Stimulated activated CD4-positive, alpha-beta T cell treated with anti-CD3 and anti-CD28 coated beads, Interleukin-12 subunit alpha, Interleukin-12 subunit beta, amount 100 ng/mL, for 4 hours (primary cell): ENCODE data around the gene ADGRG1.

Experiments
- DNase-seq: peaks from one replicate; pipeline ENCODE4 v3.0.0-alpha.2; 2020

ADGRG1 gene

DNA sequence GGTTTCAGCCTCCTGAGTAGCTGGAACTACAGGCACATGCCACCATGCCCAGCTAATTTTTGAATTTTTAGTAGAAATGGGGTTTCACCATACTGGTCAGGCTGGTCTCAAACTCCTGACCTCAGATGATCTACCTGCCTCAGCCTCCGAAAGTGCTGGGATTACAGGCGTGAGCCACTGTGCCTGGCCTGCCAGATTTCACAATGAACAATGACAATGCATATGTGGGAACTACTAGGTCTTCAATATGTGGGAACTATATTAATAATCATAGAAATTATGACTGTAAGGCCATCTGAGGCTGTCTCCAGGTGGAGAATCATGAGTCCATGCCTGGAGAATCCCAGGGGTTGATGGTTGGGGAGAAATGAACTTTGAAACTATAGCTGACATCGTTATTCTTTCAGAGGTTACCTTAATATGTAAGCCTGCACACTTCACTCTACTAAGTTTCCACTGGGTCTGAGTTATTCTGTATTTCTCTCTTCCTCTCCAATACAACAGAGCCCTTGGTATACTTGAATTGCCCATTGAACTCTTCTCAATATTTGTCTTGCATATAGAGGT, 59.0 kb downstream of the ADGRG1 start:
- DNase-seq = no peak

GRCh38 chr16:57688487-57688986, 60.1 kb downstream of the ADGRG1 start:
- DNase-seq = no peak

DNA sequence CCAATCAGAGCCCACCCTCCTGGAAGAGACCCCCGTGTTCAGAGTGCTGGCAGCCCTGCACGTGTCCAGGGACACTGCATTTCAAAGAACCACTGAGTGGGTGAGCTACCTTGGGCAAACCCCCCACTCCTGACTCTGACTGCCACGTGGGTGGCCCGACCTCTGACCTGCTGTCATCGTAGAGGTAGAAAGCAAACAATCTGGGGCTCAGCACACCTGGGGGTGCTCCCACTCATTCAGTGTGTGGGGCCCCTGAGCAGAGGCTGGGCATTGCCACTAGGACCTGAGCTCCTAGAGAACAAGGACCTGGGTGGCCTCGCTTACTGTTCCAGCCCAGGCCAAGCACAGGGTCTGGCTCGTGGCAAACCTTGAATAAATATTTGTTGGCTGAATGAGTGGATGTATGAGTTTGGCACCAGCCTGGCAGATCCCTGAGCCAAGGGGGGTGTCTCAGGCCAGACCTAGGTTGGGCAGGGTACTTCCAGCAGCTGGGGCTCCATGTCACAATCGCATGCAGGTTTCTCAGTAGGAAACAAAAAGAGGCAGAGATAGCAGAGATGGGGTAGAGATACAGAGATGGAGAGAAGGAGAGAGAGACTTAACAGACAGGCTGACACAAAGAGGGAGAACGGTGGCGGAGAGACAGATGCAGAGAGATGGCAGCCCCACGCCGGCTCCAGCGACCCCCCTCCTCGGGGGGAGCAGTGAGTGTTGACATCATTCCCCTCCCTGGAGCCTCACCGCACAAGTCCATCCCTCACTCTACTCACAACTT, 60.7 kb downstream of the ADGRG1 start:
- DNase-seq = no peak

DNA sequence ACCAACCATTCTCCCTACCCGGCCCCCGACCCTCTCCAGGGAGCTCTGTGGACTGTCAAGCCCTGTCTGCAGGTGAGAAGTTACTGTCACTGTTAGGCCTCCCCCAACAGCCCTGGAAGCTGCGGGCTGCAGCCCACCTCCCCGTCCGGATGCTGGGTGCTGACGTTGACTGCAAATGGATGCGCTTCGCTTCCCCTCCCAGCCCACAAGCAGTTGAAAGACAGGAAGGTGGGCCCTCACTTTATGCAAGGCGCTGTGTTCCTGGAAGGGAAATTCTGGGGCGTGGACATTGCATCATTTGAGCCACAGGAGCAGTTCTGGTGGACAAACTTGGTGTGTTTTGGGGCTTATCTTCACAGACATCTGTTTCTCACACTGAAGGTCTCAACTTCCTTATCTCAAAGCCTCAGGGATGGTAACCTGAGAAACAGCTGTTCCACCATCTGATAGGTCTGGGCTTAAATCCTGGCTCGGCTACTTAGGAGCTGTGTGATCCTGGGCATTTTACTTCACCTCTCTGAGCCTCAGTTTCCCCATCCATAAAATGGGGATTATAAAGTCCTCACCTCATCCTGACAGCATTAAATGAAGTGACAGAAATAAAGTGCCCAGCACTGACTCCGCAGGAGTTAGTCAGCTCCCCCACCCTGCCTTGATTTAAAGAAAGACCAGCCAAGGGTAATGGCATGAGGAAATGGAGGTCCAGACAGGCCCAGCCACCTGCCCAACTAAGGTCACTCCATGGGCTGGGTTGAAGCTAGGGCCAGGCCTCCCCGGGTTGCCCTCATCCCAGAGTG, 61.5 kb downstream of the ADGRG1 start:
- DNase-seq = no peak

DNA sequence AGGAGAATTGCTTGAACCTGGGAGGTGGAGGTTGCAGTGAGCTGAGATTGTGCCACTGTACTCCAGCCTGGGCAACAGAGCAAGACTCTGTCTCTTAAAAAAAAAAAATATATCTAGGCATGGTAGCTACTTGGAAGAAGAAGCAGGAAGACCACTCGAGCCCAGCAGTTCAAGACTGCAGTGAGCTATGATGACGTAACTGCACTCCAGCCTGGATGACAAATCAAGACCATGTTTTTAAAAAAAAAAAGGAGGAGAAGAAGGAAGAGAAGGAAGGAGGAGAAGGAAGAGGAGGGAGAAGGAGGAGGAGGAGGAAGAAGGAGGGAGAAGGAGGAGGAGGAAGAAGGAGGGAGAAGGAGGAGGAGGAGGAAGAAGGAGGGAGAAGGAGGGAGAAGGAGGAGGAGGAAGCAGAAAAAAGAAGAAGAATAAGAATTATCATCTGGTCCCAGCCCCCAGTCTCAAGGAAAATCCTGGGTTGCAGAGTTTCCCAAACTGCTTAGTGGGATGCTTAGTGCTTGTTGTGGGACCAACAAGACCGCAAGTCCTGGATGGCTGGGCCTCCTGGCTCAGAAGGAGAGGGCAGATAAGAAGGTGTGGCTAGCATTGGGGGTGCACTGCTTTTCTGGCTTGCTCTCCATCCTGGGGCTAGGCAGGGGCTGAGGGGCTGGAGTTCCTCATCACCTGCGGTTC, 62.5 kb downstream of the ADGRG1 start:
- DNase-seq = no peak

GRCh38 chr16:57692636-57693035, 64.2 kb downstream of the ADGRG1 start:
- no peak for DNase-seq

- DNase-seq = no peak
Observed at GRCh38 chr16:57693550-57693949, 65.1 kb downstream of the ADGRG1 start.

- no peak for DNase-seq
Observed at GRCh38 chr16:57694231-57694724, 65.8 kb downstream of the ADGRG1 start.

- no peak for DNase-seq
Observed at GRCh38 chr16:57694725-57695679, 66.6 kb downstream of the ADGRG1 start, which contains the start of gene DRC7. Gene DRC7, plus strand, starts transcription at chr16:57694806. Its CDS starts 3,144 bp downstream, at chr16:57697950.

DNA sequence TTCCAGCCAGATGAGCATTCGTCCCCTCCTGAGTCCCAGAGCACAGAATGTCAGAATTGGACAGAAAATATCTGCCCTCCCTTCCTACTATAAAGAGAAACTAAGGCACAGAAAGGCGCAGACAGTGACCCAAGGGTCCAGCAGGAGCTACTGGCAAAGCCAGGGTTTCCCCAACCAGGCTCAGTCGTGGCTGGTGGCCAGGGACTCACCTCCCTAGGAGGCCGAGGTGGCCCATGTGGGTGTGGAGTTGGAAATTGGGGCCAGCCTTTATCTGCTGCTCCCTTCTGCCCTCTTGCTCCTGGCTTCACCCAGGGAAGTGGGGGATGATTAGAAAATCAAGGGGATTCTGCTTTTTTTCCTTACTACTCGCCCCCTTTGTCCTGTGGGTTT, 67.2 kb downstream of the ADGRG1 start:
- DNase-seq = no peak

GRCh38 chr16:57696240-57696639, 67.8 kb downstream of the ADGRG1 start:
- DNase-seq = no peak

DNA sequence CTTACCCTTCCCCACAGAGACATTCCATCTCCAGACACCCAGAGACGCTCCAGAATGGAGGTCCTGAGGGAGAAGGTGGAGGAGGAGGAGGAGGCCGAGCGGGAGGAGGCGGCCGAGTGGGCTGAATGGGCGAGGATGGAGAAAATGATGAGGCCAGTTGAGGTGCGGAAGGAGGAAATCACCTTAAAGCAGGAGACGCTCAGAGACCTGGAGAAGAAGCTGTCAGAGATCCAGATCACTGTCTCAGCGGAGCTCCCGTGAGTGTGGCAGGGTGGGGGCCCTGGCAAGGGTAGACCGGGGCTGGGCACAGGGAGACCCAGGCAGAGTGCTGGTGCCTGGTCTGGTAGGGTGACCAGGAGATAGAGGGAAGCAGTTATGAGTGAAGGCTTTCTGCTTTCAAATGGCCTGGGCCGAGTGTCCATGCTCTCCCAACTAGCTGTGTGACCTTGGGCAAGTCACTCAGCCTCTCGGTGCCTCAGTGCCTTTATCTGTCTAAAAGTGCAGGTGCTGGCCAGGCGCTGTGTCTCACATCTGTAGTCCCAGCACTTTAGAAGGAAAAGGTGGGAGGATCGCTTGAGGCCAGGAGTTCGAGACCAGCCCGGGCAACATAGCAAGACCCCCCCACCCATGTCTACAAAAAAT, 69.6 kb downstream of the ADGRG1 start:
- DNase-seq = no peak

DNA sequence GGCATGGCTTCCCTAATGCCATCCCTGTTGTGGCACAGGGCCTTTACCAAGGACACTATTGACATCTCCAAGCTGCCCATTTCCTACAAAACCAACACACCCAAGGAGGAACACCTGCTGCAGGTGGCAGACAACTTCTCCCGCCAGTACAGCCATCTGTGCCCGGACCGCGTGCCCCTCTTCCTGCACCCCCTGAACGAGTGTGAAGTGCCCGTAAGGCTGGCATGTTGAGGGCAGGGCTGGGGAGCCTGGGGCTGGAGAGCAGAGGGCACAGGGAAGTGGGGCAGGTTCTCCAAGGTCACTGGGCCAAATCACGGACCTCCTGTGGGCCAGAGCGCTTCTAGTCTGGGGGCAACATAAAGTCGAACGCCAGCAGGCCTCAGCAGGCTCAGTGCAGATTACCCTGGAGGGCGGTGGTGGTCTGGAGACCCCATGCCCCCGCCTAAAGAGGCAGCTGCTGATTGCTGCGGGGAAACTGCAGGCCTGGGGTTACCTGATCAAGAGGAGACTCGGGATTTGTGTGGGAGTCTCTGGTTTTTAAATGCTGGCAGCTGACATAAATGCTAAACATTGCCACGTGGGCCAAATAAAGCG, 70.5 kb downstream of the ADGRG1 start:
- no peak for DNase-seq

- DNase-seq = no peak
Observed at GRCh38 chr16:57699481-57699880, 71.1 kb downstream of the ADGRG1 start.

DNA sequence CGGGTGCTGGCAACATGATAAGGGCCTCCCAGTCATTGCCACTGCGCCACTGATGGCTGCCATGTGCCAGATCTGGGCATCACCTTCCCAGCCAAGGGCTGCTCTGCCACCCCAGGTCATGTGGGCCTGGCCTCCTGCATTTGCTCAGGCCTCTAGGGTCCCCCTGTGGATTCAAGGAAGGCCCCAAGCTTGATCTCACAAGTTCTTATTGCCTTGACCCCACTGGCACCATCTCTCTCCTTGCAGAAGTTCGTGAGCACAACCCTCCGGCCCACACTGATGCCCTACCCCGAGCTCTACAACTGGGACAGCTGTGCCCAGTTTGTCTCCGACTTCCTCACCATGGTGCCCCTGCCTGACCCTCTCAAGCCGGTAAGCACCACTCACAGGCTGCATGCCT, 71.5 kb downstream of the ADGRG1 start:
- DNase-seq = no peak

DNA sequence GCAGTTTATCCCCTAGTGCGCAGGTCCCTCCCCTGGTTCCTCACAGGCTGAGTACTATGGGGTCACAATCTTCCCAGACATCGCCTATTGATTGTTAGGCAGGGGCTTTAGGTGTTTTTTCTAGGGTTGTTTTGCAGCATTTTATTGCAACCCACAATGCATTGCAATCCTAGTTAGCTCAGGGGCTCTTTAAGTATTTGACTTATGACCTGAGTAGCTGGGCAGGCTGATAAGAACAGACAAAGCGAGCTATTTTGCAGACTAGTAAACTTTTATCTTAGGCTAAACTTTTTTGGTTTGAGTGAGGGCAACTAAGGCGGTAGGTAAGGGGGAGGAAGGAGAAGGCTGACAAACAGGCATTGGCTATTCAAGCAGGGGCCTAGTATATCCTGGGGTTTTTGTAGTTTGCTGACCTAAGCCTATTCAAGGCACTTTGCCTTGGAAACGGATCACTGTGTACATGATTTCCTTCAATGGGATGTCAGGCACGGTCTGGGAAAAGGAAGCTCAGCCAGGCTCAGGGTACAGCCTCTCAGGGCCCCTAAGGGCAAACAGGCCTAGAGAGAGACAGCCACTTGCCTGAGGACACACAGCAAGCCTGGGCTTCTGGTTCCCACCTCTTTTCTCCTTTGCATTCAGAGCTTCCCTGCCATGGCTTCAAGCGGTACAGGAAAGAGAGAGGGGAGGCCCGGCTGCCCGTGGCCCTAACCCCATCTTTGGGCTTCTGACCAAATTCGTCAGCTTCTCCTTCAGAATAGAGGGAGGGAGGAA, 72.5 kb downstream of the ADGRG1 start:
- no peak for DNase-seq

GRCh38 chr16:57701759-57702371, 73.4 kb downstream of the ADGRG1 start:
- DNase-seq = no peak

DNA sequence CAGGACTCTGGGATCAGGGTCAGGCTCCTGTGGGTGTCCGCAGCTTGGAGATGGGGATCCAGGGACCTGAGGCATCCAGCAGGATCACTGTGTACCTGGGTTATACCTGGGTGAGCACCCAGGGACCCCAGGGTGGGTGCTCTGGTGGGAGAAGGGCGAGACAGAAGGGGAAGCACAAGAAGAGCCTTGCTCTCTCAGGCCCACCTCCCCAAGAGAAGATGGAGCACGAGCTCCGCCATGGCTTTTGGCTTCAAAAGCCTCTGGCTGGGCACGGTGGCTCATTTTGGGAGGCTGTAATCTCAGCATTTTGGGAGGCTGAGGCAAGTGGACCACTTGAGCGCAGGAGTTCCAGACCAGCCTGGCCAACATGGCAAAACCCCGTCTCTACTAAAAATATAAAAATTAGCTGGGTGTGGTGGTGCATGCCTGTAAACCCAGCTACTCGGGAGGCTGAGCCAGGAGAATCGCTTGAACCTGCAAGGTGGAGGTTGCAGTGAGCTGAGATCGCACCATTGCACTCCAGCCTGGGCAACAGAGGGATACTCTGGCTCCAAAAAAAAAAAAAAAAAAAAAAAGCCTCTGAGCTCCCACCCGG, 75.1 kb downstream of the ADGRG1 start:
- no peak for DNase-seq
